ENCODE data around the gene C19orf47.

Gene C19orf47

DNA sequence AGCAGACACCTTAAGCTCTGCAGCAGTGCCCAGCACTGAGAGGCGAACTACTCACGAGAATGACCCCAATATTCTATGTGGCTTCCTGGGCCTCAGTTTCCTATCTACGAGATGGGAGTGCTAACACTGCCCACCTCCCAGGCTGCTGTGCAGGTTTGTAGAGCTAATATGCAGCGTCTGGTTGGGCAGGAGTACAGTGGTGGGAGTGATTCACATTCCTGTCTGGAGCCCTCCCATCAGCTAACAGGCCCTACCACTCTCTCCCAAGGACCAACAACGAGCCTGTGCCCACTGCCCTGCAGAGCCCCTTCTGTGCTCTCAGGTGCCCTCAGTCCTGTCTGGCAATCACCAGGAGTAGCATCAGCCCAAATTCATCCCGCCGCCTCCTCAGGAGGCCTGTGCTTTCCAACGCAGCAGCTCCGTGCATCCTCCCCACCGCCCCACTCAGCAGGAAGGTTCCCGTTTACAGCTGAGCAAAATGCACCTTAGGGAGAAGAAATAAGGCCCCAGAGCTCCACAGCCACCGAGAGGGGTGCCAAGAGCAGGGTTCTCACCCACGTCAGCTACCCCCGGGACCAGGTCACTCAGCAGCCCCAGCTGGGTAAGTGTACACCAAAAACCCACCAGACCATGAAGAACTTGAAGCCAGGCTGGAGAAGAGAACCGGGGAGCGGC, 69.7 kb downstream of the C19orf47 start:
- H3K27me3 ChIP-seq (ENCODE audit: low read length), result no peaks in the 10 kb centered on the region
- no peaks in the 10 kb centered on the region for H3F3A ChIP-seq (ENCODE audit: insufficient read depth)
- TF ChIP-seq, protein P1, sequence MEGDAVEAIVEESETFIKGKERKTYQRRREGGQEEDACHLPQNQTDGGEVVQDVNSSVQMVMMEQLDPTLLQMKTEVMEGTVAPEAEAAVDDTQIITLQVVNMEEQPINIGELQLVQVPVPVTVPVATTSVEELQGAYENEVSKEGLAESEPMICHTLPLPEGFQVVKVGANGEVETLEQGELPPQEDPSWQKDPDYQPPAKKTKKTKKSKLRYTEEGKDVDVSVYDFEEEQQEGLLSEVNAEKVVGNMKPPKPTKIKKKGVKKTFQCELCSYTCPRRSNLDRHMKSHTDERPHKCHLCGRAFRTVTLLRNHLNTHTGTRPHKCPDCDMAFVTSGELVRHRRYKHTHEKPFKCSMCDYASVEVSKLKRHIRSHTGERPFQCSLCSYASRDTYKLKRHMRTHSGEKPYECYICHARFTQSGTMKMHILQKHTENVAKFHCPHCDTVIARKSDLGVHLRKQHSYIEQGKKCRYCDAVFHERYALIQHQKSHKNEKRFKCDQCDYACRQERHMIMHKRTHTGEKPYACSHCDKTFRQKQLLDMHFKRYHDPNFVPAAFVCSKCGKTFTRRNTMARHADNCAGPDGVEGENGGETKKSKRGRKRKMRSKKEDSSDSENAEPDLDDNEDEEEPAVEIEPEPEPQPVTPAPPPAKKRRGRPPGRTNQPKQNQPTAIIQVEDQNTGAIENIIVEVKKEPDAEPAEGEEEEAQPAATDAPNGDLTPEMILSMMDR (IDR thresholded peaks at IDR 0.05; ENCODE audit: insufficient read depth, low read length, poor library complexity, severe bottlenecking), result no peak
- no peak for TF ChIP-seq EZH2phosphoT487 (conservative IDR thresholded peaks at IDR 0.05; ENCODE audit: low read length)
- no peak overlapping the region for H2AFZ ChIP-seq (ENCODE audit: low read depth, low read length, severe bottlenecking)
- H3K9me3 ChIP-seq (ENCODE audit: insufficient read depth, low read length), result no peaks in the 10 kb centered on the region
- H3K27ac ChIP-seq (ENCODE audit: low read depth, low read length), result no peak overlapping the region
- no peaks in the 10 kb centered on the region; the same call in 1 of the 2 replicates for H4K20me1 ChIP-seq (ENCODE audit: low read depth, low read length)
- H3K4me2 ChIP-seq (ENCODE audit: low read depth, low read length, poor library complexity, severe bottlenecking), result no peak overlapping the region
- H3K9me2 ChIP-seq (replicated peaks; ENCODE audit: insufficient read depth, low read length), result no peaks in the 10 kb centered on the region
- H3K4me3 ChIP-seq (ENCODE audit: insufficient read depth, low read length, poor library complexity, severe bottlenecking), result no peak overlapping the region
- H3K36me3 ChIP-seq (ENCODE audit: low read length), result no peaks in the 10 kb centered on the region
- H3K9ac ChIP-seq (ENCODE audit: low read length), result no peak overlapping the region
- peaks cover 90% of the 10 kb centered on the region for H3K79me2 ChIP-seq (ENCODE audit: insufficient read depth, low read length)

DNA sequence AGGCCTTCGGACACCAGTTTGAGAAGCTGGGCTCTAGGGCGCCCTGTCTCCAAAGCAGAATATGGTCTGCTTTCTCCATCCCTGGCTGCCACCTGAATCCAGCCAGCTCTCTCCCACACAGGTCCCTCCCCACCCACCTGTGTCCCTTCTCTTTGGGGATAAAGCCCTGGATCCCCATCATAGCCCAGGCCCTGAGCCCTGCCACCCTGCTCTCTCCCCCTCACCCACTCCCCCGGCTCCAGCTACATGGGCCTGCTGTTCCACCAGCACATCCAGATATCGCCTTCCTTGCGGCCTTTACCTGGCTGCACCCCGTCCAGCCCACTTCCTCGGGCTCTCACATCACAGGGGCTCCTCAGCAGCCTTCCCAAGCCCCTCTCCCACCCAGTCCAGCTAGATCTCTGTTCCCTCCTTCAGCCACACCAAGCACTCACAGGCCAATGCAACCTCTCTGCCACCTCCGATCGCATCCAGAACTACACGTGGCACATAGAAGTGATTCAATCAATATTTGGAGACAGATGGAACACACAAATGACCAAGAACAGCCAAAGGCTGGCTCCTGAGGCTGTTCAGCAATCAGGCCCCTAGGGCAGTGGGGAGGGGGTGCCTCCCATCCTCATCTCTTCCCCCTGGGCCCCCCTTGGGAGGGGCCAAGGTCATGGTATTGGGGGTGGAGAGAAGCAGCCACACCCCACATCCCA, 70.7 kb downstream of the C19orf47 start:
- no peaks in the 10 kb centered on the region for H3K36me3 ChIP-seq (ENCODE audit: low read length)
- H3F3A ChIP-seq (ENCODE audit: insufficient read depth), result no peaks in the 10 kb centered on the region
- H3K4me2 ChIP-seq (ENCODE audit: low read depth, low read length, poor library complexity, severe bottlenecking), result no peak overlapping the region
- TF ChIP-seq, protein P1 (IDR thresholded peaks at IDR 0.05; ENCODE audit: insufficient read depth, low read length, poor library complexity, severe bottlenecking), result no peak
- TF ChIP-seq EZH2phosphoT487 (conservative IDR thresholded peaks at IDR 0.05; ENCODE audit: low read length), result no peak
- H3K79me2 ChIP-seq (ENCODE audit: insufficient read depth, low read length), result peaks cover 90% of the 10 kb centered on the region
- no peaks in the 10 kb centered on the region for H3K9me3 ChIP-seq (ENCODE audit: insufficient read depth, low read length)
- H3K27ac ChIP-seq (ENCODE audit: low read depth, low read length), result no peak overlapping the region
- no peak overlapping the region for H2AFZ ChIP-seq (ENCODE audit: low read depth, low read length, severe bottlenecking)
- H3K4me3 ChIP-seq (ENCODE audit: insufficient read depth, low read length, poor library complexity, severe bottlenecking), result no peak overlapping the region
- H3K27me3 ChIP-seq (ENCODE audit: low read length), result no peaks in the 10 kb centered on the region
- H3K9ac ChIP-seq (ENCODE audit: low read length), result no peak overlapping the region
- H3K9me2 ChIP-seq (replicated peaks; ENCODE audit: insufficient read depth, low read length), result no peaks in the 10 kb centered on the region
- no peaks in the 10 kb centered on the region; the same call in 1 of the 2 replicates for H4K20me1 ChIP-seq (ENCODE audit: low read depth, low read length)

DNA sequence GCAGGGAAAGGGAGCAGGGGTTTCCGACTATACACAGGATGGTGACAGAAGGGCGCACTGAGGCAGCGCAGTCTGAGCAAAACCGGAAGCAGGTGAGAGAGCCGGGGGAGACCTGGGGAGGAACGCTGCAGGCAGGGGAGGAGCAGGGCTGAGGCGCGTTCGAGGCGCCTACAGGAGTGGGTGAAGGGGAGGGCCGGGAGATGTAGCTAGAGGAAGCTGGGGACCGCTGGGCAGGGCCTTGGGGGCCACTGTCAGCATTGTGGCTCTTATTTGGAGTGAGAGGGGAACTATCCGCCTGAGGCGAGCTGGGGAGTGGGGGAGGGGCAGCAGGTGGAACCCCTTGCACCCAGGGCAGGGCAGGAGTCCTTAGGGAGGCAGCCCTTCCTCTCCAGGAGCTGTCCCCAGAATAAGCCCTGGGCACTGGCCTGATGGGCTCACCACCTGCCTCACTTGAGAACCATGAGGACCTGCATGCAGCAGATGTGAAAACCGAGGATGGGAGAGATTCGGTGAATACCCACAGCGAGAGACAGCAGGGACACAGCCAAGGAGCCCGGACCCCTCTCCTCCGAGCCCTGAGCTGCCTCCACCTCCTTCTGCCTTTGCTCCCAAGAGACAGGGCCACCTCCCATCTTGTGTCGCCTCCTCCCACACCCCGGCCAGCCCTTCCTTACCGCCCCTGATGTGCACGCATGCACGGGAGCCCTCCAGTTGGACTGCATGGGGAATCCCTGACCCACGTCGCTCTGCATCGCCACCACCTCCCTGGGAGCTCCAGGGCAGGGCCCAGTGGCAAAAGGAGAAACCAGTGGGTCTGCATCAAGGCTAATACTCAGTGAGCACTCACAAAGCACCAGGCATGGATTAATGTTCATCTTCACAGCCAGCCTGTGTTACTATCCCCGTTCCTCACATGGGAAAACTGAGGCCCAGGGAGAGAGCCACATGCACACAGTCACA, 73.3 kb downstream of the C19orf47 start:
- no peaks in the 10 kb centered on the region for H3K36me3 ChIP-seq (ENCODE audit: low read length)
- H3F3A ChIP-seq (ENCODE audit: insufficient read depth), result no peaks in the 10 kb centered on the region
- H3K9me2 ChIP-seq (replicated peaks; ENCODE audit: insufficient read depth, low read length), result no peaks in the 10 kb centered on the region
- H3K4me3 ChIP-seq (ENCODE audit: insufficient read depth, low read length, poor library complexity, severe bottlenecking), result no peak overlapping the region
- no peaks in the 10 kb centered on the region for H3K9me3 ChIP-seq (ENCODE audit: insufficient read depth, low read length)
- peak overlapping the region; percentile 32 for H3K4me2 ChIP-seq (ENCODE audit: low read depth, low read length, poor library complexity, severe bottlenecking)
- H3K27ac ChIP-seq (ENCODE audit: low read depth, low read length), result peak overlapping the region; percentile 5; the same call in 1 of the 2 replicates
- no peaks in the 10 kb centered on the region for H3K27me3 ChIP-seq (ENCODE audit: low read length)
- peaks cover 89% of the 10 kb centered on the region for H3K79me2 ChIP-seq (ENCODE audit: insufficient read depth, low read length)
- H4K20me1 ChIP-seq (ENCODE audit: low read depth, low read length), result no peaks in the 10 kb centered on the region; the same call in 1 of the 2 replicates
- TF ChIP-seq EZH2phosphoT487 (conservative IDR thresholded peaks at IDR 0.05; ENCODE audit: low read length), result no peak
- TF ChIP-seq, protein P1 (IDR thresholded peaks at IDR 0.05; ENCODE audit: insufficient read depth, low read length, poor library complexity, severe bottlenecking), result no peak
- no peak overlapping the region for H2AFZ ChIP-seq (ENCODE audit: low read depth, low read length, severe bottlenecking)
- peak overlapping the region; percentile 29; the same call in 1 of the 2 replicates for H3K9ac ChIP-seq (ENCODE audit: low read length)

Data from SU-DHL-6 (cell line).